DOHH2 (cell line): ENCODE results near the gene EEPD1.
"Not testable (repeated sequence)": the region's sequence is repeated elsewhere in the genome, so short reads cannot be mapped to it uniquely, and the experiment has no call there.

Source experiments
- H3F3A ChIP-seq: fragments of 200-600 bp; sonication (generic), shearing (Covaris generic); 2 replicates; pipeline ENCODE4 v1.6.0; 2016; ENCODE audit warnings: antibody characterized with exemption, mild to moderate bottlenecking; ENCODE audit not compliant: control insufficient read depth, insufficient read depth
- H3K27ac ChIP-seq: fragments of 200-600 bp; sonication (generic); 2 replicates; pipeline ENCODE4 v1.5.1; 2014; ENCODE audit warnings: low read depth, mild to moderate bottlenecking, low read length, moderate library complexity
- H3K27me3 ChIP-seq: fragments of 200-600 bp; sonication (generic); 2 replicates; pipeline ENCODE4 v1.6.1; 2014; ENCODE audit warnings: mild to moderate bottlenecking, low read length, mixed read lengths; ENCODE audit not compliant: control insufficient read depth
- H3K36me3 ChIP-seq: fragments of 200-600 bp; sonication (generic); 2 replicates; pipeline ENCODE4 v1.6.1; 2014; ENCODE audit warnings: mild to moderate bottlenecking, low read length, moderate library complexity, mixed read lengths; ENCODE audit not compliant: control insufficient read depth
- H3K4me1 ChIP-seq: fragments of 200-600 bp; sonication (generic); 2 replicates; pipeline ENCODE4 v1.6.1; 2014; ENCODE audit warnings: mild to moderate bottlenecking, low read length, mixed read lengths; ENCODE audit not compliant: control insufficient read depth
- H3K4me2 ChIP-seq: fragments of 200-600 bp; sonication (generic); 2 replicates; pipeline ENCODE4 v1.6.0; 2014; ENCODE audit warnings: mild to moderate bottlenecking, low read length, moderate library complexity
- H3K4me3 ChIP-seq: fragments of 200-600 bp; sonication (generic); 2 replicates; pipeline ENCODE4 v1.5.1; 2014; ENCODE audit warnings: mild to moderate bottlenecking, low read length, mixed read lengths
- H3K79me2 ChIP-seq: fragments of 200-600 bp; sonication (generic); 2 replicates; pipeline ENCODE4 v1.6.1; 2014; ENCODE audit warnings: mild to moderate bottlenecking, low read length, mixed read lengths; ENCODE audit not compliant: control insufficient read depth
- H3K9me2 ChIP-seq: fragments of 200-600 bp; sonication (generic); replicated peaks from 2 replicates; pipeline ENCODE4 v1.6.1; 2014; ENCODE audit warnings: mild to moderate bottlenecking, low read length, mixed read lengths; ENCODE audit not compliant: control insufficient read depth
- H3K9me3 ChIP-seq: fragments of 200-600 bp; sonication (generic); 2 replicates; pipeline ENCODE4 v1.6.1; 2014; ENCODE audit warnings: antibody characterized with exemption, low read length, mixed read lengths; ENCODE audit not compliant: control insufficient read depth, insufficient read depth
- H4K20me1 ChIP-seq: fragments of 200-600 bp; sonication (generic); 2 replicates; pipeline ENCODE4 v1.6.0; 2014; ENCODE audit warnings: low read depth, mild to moderate bottlenecking, antibody characterized with exemption, low read length, moderate library complexity; ENCODE audit not compliant: control insufficient read depth, insufficient read depth
- EZH2phosphoT487 ChIP-seq: fragments of 200-600 bp; sonication (generic); IDR thresholded peaks from 2 replicates; pipeline ENCODE4 v1.6.1; 2017; ENCODE audit warnings: borderline replicate concordance, mild to moderate bottlenecking, antibody characterized with exemption, low read length, moderate library complexity, mixed read lengths
- TF ChIP-seq, protein P1 (sequence below): fragments of 200-600 bp; sonication (generic); IDR thresholded peaks from one replicate; pipeline ENCODE4 v1.5.1; 2014; ENCODE audit warnings: antibody characterized with exemption, mild to moderate bottlenecking, low read depth, low read length; ENCODE audit not compliant: poor library complexity, severe bottlenecking

Gene EEPD1

DNA sequence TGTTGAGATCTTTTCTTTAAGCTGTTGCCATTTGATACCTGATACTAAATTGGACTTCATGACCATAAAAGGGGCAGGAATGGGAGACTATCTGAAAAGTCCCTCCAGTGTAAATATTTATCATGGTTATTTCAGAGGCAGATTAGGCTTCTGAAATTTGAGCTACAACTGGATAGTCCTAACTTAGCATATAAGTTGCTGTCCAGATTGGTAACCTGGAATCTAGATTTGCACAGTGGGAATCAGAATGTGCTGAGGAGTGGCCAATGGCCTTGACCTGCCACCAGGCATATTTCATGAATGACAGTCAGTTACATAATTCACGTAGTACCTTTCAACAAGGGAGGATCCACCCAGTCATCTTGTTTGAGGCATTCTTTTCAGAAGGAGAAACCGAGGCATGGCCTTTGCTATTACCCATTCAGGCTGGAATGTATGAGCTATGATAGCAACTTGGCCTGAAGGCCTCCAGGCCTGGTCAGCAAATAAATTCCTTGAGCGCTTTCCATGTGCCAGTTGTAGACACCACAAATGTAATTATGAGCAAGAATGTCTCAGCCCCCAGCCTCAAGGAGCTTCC is 80.0 kb downstream of the EEPD1 start:
- Histone ChIP-seq H3K79me2 (peaks cover 9% of the 10 kb centered on the region), H3K4me2 (no peak overlapping the region), H3K4me3 (no peak overlapping the region), H3K27ac (no peak overlapping the region), H3F3A (no peaks in the 10 kb centered on the region), H3K4me1 (peaks cover 9% of the 10 kb centered on the region), H4K20me1 (no peaks in the 10 kb centered on the region), H3K9me3 (no peaks in the 10 kb centered on the region), H3K9me2 (no peaks in the 10 kb centered on the region), H3K36me3 (peaks cover 28% of the 10 kb centered on the region), H3K27me3 (no peaks in the 10 kb centered on the region)
- no peak for TF ChIP-seq EZH2phosphoT487
- TF ChIP-seq, protein P1, sequence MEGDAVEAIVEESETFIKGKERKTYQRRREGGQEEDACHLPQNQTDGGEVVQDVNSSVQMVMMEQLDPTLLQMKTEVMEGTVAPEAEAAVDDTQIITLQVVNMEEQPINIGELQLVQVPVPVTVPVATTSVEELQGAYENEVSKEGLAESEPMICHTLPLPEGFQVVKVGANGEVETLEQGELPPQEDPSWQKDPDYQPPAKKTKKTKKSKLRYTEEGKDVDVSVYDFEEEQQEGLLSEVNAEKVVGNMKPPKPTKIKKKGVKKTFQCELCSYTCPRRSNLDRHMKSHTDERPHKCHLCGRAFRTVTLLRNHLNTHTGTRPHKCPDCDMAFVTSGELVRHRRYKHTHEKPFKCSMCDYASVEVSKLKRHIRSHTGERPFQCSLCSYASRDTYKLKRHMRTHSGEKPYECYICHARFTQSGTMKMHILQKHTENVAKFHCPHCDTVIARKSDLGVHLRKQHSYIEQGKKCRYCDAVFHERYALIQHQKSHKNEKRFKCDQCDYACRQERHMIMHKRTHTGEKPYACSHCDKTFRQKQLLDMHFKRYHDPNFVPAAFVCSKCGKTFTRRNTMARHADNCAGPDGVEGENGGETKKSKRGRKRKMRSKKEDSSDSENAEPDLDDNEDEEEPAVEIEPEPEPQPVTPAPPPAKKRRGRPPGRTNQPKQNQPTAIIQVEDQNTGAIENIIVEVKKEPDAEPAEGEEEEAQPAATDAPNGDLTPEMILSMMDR = no peak

DNA sequence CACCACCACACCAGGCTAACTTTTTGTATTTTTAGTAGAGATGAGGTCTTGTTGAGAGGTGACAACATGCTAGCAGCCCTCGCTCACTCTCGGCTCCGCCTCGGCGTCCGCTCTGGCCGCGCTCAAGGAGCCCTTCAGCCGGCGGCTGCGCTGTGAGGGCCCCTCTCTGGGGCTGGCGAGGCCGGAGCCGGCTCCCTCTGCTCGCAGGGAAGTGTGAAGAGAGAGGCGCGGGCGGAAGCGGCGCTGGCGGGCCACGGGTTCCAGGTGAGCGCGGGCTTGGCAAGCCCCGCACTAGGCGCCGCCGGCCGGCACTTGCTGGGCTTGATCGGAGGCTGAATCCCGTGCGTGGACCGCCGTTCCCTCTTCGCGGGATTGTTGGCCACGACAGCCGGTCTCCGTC is 83.0 kb downstream of the EEPD1 start:
- TF ChIP-seq, protein P1 = no peak
- no peak for TF ChIP-seq EZH2phosphoT487
- Histone ChIP-seq H3K9me2 (no peaks in the 10 kb centered on the region), H3K4me1 (peaks cover 6% of the 10 kb centered on the region), H3K79me2 (peaks cover 12% of the 10 kb centered on the region), H3K36me3 (peaks cover 44% of the 10 kb centered on the region), H3K4me2 (no peak overlapping the region), H3K27ac (no peak overlapping the region), H3F3A (no peaks in the 10 kb centered on the region), H4K20me1 (no peaks in the 10 kb centered on the region), H3K4me3 (no peak overlapping the region), H3K27me3 (no peaks in the 10 kb centered on the region), H3K9me3 (no peaks in the 10 kb centered on the region)

DNA sequence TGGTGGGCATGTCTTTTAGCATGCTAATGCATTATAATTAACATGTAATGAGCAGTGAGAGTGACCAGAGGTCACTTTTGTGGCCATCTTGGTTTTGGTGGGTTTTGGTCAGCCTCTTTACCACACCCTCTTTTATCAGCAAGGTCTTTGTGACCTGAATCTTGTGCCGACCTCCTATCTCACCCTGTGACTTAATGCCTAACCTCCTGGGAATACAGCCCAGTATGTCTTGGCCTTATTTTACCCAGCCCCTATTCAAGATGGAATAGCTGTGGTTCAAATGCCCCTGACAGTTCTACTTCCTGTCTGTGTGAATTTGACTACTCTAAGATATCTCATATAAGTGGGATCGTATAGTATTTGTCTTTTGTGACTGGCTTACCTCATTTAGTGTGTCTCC is 85.1 kb downstream of the EEPD1 start:
- Histone ChIP-seq H3K4me1 (peaks cover 4% of the 10 kb centered on the region), H4K20me1 (no peaks in the 10 kb centered on the region), H3K9me2 (no peaks in the 10 kb centered on the region), H3K4me2 (no peak overlapping the region), H3F3A (0 out of 2 replicates have a peak, but pooled peaks cover 3% of the 10 kb centered on the region), H3K9me3 (no peaks in the 10 kb centered on the region), H3K4me3 (no peak overlapping the region), H3K27me3 (no peaks in the 10 kb centered on the region), H3K36me3 (peaks cover 44% of the 10 kb centered on the region), H3K27ac (no peak overlapping the region), H3K79me2 (peaks cover 12% of the 10 kb centered on the region)
- no peak for TF ChIP-seq EZH2phosphoT487

DNA sequence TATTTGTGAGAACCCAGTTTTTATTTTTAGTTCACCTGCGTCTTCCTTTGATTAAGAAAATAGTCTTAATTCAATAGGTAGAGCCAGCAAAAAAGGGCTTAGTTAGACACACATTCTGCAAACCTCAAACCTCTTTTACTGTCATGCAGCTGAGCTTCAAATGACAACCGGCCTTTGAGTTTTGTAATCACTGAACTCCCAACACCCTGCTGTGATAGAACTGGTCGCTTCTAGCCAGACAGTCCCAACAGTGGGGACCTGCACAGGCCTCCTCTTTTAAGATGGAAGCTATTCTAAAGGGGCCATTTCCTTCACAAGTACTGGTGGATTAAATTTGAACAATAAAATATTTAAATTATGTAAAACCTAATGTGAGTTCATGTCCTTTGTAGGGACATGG is 90.3 kb downstream of the EEPD1 start:
- not testable (repeated sequence) for H3K27me3 ChIP-seq, H3K27ac ChIP-seq, H3K4me2 ChIP-seq, H4K20me1 ChIP-seq, H3K4me3 ChIP-seq, H3K4me1 ChIP-seq, H3K79me2 ChIP-seq, H3F3A ChIP-seq, H3K9me3 ChIP-seq, H3K9me2 ChIP-seq
- H3K36me3 ChIP-seq = peaks cover 41% of the 10 kb centered on the region

DNA sequence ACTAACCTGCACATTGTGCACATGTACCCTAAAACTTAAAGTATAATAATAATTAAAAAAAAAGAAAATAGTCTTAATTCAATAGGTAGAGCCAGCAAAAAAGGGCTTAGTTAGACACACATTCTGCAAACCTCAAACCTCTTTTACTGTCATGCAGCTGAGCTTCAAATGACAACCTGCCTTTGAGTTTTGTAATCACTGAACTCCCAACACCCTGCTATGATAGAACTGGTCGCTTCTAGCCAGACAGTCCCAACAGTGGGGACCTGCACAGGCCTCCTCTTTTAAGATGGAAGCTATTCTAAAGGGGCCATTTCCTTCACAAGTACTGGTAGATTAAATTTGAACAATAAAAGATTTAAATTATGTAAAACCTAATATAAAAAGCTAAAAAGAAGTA is 90.9 kb downstream of the EEPD1 start:
- not testable (repeated sequence) for H3K4me2 ChIP-seq, H3K79me2 ChIP-seq, H3K27ac ChIP-seq, H4K20me1 ChIP-seq, H3K4me3 ChIP-seq, H3K9me2 ChIP-seq, H3K27me3 ChIP-seq, H3K9me3 ChIP-seq, H3F3A ChIP-seq, H3K4me1 ChIP-seq
- H3K36me3 ChIP-seq = peaks cover 36% of the 10 kb centered on the region
